Measurements from ENCODE around the gene GID8. TPM values are rescaled to one million over a fixed set of nuclear protein-coding genes. Genes with fewer than 3 reads are reported as not detected.

Gene GID8
- total RNA-seq, 1 experiment from 2014 or later, result 37.2 TPM

GRCh38 chr20:62969179-62969760 lies 31.3 kb downstream of the GID8 start:
- Histone ChIP-seq H3K79me2 (ENCODE audit: low read length) (no peaks in the 10 kb centered on the region), H2AFZ (ENCODE audit: low read length) (no peak overlapping the region), H3K27ac (ENCODE audit: low read length) (no peak overlapping the region), H3K4me2 (ENCODE audit: low read length) (no peak overlapping the region), H3K9me2 (replicated peaks; ENCODE audit: low read length) (no peaks in the 10 kb centered on the region), H3K27me3 (ENCODE audit: low read length) (peaks cover 24% of the 10 kb centered on the region), H3K9ac (ENCODE audit: low read length) (no peak overlapping the region), H4K20me1 (ENCODE audit: low read length) (no peaks in the 10 kb centered on the region), H3K9me3 (ENCODE audit: low read length) (no peaks in the 10 kb centered on the region), H3K4me1 (ENCODE audit: insufficient read depth, low read length) (peaks cover 5% of the 10 kb centered on the region; the same call in 1 of the 2 replicates), H3K4me3 (ENCODE audit: low read length) (no peak overlapping the region), H3F3A (ENCODE audit: low read length, unreplicated experiment) (no peaks in the 10 kb centered on the region), H3K36me3 (ENCODE audit: low read depth, low read length) (no peaks in the 10 kb centered on the region)
- ATAC-seq, result no peak
- no TSS peak for BruUV-seq (replicated peaks)
- ChIA-PET CTCF (no interaction called here), POLR2A (ENCODE audit: unreplicated experiment) (no interaction called here)
- intact Hi-C loops (cut with micrococcal nuclease), result no loop called here
- no peak for DNase-seq
- TF ChIP-seq EZH2 (IDR thresholded peaks at IDR 0.05; ENCODE audit: low read length, unreplicated experiment), result no peak
- TF ChIP-seq, protein P1, sequence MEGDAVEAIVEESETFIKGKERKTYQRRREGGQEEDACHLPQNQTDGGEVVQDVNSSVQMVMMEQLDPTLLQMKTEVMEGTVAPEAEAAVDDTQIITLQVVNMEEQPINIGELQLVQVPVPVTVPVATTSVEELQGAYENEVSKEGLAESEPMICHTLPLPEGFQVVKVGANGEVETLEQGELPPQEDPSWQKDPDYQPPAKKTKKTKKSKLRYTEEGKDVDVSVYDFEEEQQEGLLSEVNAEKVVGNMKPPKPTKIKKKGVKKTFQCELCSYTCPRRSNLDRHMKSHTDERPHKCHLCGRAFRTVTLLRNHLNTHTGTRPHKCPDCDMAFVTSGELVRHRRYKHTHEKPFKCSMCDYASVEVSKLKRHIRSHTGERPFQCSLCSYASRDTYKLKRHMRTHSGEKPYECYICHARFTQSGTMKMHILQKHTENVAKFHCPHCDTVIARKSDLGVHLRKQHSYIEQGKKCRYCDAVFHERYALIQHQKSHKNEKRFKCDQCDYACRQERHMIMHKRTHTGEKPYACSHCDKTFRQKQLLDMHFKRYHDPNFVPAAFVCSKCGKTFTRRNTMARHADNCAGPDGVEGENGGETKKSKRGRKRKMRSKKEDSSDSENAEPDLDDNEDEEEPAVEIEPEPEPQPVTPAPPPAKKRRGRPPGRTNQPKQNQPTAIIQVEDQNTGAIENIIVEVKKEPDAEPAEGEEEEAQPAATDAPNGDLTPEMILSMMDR (conservative IDR thresholded peaks at IDR 0.05; ENCODE audit: low read depth, low read length), result no peak
- no peak for TF ChIP-seq EZH2phosphoT487 (IDR thresholded peaks at IDR 0.05; ENCODE audit: borderline replicate concordance, low read length)

- Histone ChIP-seq H3K27me3 (ENCODE audit: low read length) (peaks cover 24% of the 10 kb centered on the region), H3F3A (ENCODE audit: low read length, unreplicated experiment) (no peaks in the 10 kb centered on the region), H3K9me2 (replicated peaks; ENCODE audit: low read length) (no peaks in the 10 kb centered on the region), H3K27ac (ENCODE audit: low read length) (no peak overlapping the region), H3K4me1 (ENCODE audit: insufficient read depth, low read length) (peaks cover 5% of the 10 kb centered on the region; the same call in 1 of the 2 replicates), H3K36me3 (ENCODE audit: low read depth, low read length) (no peaks in the 10 kb centered on the region), H3K79me2 (ENCODE audit: low read length) (no peaks in the 10 kb centered on the region), H3K9me3 (ENCODE audit: low read length) (no peaks in the 10 kb centered on the region), H3K4me3 (ENCODE audit: low read length) (no peak overlapping the region), H3K9ac (ENCODE audit: low read length) (no peak overlapping the region), H4K20me1 (ENCODE audit: low read length) (no peaks in the 10 kb centered on the region), H3K4me2 (ENCODE audit: low read length) (no peak overlapping the region), H2AFZ (ENCODE audit: low read length) (no peak overlapping the region)
- TF ChIP-seq EZH2phosphoT487 (IDR thresholded peaks at IDR 0.05; ENCODE audit: borderline replicate concordance, low read length) (no peak), EZH2 (IDR thresholded peaks at IDR 0.05; ENCODE audit: low read length, unreplicated experiment) (no peak)
- TF ChIP-seq, protein P1 (conservative IDR thresholded peaks at IDR 0.05; ENCODE audit: low read depth, low read length), result no peak
- no TSS peak for BruUV-seq (replicated peaks)
- DNase-seq (no peak), ATAC-seq (no peak)
- intact Hi-C loops (cut with micrococcal nuclease), result no loop called here
- ChIA-PET CTCF (no interaction called here), POLR2A (ENCODE audit: unreplicated experiment) (no interaction called here)
Observed at GRCh38 chr20:62969939-62970306, 32.0 kb downstream of the GID8 start.

DNA sequence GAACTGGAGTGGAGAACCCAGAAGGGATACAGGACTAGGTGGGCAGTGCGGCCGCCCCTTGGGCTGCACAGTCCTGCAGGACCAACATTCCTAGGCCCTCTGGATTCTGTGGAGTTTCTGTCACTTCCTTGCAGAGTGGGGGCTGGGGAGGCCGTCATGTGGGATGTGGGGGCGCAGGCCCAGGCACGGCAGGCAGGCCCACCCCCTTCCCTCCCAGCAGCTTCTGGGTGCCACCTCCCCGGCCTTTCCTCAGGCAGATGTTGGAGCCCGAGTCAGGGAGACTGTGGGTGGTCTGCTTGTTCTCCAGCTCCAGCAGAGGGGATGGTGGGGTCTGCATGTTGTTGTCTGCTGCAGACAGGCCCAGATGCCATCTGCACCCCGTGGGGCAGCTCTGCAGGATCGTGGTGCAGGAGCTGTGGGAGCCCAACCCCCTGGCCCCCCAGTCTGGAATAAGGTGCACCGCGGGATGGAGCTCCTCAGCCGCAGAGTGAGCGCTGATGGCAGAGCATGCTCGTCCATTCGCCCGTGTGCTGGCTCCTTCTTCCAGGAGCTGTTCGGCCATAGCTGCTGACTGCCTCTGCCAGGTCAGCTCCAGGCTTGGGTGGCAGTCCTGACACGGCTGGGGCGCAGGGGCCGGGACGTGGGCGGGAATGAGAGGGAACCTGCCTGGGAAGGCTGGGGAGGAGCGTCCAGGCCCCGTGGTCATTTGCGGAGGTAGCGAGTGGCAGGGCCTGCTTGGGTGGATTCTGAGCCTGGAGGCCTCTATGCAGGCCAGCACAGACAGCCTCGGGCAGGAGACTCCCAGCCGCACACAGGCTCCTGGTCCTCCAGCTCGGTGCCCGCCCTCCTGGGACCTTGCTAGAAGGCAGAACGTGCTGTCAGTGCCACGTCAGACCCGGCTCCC lies 32.6 kb downstream of the GID8 start:
- H4K20me1 ChIP-seq (ENCODE audit: low read length), result no peaks in the 10 kb centered on the region
- TF ChIP-seq EZH2phosphoT487 (IDR thresholded peaks at IDR 0.05; ENCODE audit: borderline replicate concordance, low read length) (no peak), EZH2 (IDR thresholded peaks at IDR 0.05; ENCODE audit: low read length, unreplicated experiment) (no peak)
- TF ChIP-seq, protein P1 (conservative IDR thresholded peaks at IDR 0.05; ENCODE audit: low read depth, low read length), result no peak
- no peak for DNase-seq
- no peak overlapping the region for H3K4me2 ChIP-seq (ENCODE audit: low read length)
- no peak overlapping the region for H3K27ac ChIP-seq (ENCODE audit: low read length)
- H3K4me1 ChIP-seq (ENCODE audit: insufficient read depth, low read length), result peaks cover 5% of the 10 kb centered on the region; the same call in 1 of the 2 replicates
- ATAC-seq, result no peak
- CTCF ChIA-PET, result no interaction called here
- H3K9me3 ChIP-seq (ENCODE audit: low read length), result no peaks in the 10 kb centered on the region
- peaks cover 29% of the 10 kb centered on the region for H3K27me3 ChIP-seq (ENCODE audit: low read length)
- no peaks in the 10 kb centered on the region for H3K9me2 ChIP-seq (replicated peaks; ENCODE audit: low read length)
- H3K9ac ChIP-seq (ENCODE audit: low read length), result no peak overlapping the region
- POLR2A ChIA-PET (ENCODE audit: unreplicated experiment), result no interaction called here
- H3K4me3 ChIP-seq (ENCODE audit: low read length), result no peak overlapping the region
- no peaks in the 10 kb centered on the region for H3F3A ChIP-seq (ENCODE audit: low read length, unreplicated experiment)
- H3K79me2 ChIP-seq (ENCODE audit: low read length), result no peaks in the 10 kb centered on the region
- no peak overlapping the region for H2AFZ ChIP-seq (ENCODE audit: low read length)
- intact Hi-C loops (cut with micrococcal nuclease), result no loop called here
- H3K36me3 ChIP-seq (ENCODE audit: low read depth, low read length), result no peaks in the 10 kb centered on the region
- BruUV-seq (replicated peaks), result no TSS peak
